NCI-H1105 treated with DMSO at 0.1 percent for 48 hours (cell line): ENCODE measurements around the gene FCHSD2.

Source experiments
- DNase-seq: peaks from one replicate; lab custom pipeline; 2025; lab: John Stamatoyannopoulos, UW

FCHSD2 gene

DNA sequence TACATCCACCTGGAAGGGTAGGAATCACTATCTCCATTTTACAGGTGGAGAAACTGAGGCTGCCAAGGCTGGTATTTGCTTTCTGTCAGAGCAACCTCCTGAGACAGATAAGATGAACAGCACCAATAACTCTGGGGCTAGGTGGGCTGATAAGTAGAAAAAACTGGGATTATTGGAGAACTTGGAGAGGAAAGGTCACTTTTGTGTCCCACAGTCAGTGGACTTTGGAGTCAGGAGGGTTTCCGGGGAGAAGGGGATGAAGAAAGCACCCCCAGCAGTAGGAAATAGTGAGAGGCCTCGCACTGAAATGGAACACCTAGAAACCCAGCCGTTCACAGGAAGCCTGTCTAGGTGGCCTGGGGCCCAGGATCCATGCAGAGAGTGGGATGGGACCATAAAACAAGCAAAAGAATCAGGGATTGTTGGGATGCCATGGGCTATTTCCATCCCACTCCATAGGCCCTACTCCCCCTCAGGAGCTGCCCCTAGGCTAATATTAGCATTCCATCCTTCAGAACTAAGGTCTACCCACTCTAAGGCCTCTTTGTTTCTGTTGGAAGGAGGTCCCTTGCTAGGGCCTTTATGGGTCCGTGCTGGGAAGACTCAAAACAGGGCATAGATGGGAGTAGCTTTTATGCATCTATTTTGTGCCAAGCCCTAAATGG lies 31.0 kb upstream of the FCHSD2 start:
- DNase-seq = no peak

DNA sequence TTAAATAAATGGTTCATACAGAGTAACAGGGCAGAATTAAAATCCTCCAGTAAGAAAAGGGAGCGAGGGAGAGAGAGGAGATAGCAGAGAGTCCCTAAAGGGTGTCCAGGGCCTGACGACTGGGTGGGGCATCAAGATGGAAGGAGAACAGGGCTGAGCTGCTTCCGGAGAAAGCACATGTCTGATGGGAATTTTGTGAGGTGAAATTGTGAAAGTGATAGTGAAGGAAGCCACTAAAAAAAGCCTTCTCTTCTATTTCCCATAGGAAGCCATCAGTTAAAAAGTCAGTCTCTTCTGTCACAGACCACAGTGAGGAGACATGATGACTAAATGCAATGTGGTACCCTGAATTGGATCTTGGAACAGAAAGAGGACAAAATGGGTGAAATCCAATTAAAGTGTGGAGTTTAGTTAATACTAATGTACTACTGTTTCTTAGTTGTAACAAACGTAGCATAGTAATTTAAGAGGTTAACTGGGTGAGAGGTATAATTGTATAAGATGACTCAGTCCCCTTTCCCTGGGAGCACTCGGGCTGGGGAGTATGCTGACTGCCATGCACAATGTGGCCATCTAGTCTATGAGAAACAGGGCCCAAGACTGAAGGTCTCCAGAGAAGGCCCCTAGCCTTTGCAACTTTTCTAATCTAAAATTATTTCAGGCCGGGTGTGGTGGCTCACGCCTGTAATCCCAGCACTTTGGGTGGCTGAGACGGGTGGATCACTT lies 29.5 kb upstream of the FCHSD2 start:
- DNase-seq = no peak

DNA sequence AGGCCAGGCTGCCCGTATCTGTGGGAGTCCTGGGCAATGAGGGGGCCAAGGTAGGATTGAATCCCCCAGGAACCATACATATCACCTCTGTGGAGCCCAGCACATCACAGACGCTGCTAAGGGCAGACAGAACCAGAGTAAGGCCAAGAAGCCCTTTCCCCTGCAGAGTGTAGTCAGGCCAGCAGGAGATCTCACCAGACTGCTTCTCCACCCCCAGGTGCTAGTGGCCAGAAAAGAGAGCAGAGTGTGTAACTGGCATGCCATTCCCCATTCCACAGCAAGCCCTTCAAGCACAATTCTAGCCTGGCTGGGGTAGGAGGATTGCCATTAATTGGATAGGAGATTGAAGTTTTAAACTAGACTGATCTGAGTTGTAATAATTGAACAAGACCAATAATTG lies 28.0 kb upstream of the FCHSD2 start:
- no peak for DNase-seq

DNA sequence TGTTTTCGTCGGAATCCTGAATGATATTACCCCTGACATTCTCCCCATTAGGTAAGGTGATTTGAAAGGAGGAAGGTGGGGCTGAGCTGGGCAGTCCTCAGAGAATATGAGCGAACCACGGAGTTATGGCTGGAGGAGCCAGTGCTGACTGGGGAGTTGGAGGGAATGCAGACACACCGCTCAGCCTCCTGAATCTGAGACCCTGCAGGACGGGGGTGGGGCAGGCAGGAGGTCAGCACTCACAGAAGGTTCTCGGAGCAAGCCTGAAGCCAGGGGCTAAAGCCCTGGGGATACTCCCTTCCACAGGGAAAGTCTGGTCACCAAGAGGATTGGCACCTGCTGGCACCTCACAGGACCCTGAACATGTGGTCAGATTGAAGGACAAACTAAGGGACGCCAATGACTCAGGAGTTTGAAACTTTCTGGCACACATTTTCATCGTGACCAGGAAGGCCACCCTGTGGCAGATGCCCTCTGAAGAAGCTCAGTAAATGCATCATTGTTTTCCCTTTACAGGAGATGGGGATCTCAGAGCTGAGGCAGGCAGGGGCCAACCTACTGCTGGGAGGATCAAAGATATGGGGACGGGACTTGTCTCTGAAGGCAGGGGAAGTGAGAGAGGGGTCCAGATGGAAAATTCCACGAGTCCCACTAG lies 26.9 kb upstream of the FCHSD2 start:
- no peak for DNase-seq

DNA sequence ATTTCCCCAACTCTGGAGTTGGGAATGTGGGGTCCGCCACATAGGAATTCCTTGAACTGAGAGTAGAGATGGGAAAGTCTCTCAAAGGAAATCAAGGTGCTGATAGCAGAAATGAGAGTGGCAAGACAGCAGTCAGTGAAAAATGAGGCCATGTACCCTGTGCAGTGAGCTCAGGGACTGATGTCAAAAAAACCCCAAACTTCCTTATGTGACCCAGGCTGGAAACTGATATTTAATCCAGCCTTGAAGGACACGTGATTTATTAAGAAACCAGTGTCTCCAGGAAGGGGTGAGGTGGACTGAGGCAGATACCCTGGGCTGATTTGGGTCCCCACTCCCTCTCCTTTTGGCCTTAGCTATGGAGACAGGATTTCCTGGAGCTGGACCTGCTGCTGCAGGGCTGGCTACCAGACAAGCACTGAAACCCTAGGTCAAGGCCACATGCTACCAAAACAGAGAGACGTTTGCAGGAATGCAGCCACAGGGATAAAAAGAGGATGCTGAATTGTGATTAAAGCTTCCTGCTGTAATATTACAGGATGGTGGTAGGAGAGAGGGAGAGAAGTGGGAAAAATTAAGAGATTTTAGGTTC lies 25.3 kb upstream of the FCHSD2 start:
- DNase-seq = no peak

DNA sequence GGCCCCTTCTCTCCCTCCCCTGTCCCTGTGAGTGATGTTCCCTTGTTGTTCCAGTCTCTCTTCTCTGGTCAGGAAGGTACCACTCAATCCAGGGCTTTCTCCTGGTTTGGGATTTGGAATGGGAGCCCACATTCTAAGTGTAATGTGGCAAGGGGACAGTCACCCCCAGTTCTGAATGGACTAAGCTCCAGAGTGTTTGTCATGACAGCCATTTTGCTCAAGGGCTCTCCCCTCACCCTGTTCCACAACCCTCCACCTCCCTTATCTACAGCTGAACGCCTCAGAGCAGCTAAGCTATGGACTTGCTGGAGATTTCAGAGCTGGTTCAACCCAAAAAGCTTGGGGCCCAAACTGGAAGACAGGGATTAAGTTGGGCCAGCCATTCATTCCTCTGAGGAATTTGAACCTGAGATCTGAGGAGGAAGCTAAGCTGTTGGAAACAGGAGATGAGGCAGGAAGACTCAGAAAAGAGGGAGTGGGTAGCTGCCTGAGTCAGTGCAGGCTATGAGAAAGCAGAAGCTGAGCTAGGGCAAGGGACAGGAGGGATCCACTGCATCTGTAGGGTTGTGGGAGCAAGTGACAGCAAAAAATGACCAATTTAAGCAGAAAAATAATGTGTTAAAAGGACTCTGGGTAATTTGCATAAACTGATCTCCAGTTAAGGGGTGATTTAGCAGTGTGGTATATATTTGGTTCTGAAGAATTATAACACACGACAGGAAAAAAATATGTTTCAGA lies 22.9 kb upstream of the FCHSD2 start:
- no peak for DNase-seq

DNA sequence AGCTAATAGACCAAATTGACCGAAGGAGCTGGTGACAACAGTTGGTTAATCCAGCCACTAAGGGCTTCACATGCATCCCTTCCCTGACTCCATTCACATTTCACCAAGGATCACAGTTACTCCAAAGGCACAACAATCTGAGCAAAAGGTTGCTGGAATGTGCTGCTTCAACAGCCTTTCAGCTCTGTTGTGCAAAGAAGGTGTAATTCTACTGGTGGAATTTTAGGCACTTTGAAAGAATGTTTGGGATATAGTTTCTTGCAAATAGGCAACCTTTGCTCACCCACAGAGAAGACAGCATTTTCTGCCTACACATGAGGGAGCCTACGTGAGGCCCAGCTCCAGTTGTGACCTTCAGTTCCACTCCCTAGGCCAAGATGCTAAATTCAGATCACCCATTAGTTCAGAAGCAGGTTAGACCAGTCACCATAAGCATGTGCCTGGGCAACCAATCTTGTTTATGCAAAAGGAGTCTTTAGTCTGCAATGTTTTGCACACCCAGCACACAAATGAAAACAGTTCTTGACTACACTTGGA lies 21.6 kb upstream of the FCHSD2 start:
- DNase-seq = no peak

DNA sequence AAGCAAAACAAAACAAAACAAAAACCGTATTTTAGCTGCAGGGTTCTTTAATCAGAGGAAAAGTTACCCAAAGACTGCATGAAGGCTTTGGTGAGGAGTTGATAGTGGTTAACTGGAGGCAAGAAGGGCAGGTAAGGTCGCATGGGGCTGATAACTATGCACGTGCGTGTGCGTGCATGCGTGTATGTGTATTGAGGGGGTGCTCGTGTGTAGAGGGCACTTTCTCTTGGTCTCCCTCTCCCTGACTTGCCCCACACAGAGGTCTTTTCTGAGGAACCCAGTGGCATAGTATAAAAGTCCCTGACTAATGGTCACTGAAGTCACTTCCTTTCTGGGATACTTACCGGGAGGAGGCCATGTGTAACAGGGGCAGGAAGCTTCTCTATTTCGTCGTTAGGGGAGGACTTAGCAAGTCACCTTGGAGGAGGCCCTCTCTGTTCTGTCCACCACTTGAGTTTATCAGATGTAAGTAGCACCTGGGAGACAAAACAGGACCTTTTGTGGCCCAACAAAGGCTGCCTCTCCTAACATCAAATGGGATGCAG lies 20.1 kb upstream of the FCHSD2 start:
- DNase-seq = no peak

DNA sequence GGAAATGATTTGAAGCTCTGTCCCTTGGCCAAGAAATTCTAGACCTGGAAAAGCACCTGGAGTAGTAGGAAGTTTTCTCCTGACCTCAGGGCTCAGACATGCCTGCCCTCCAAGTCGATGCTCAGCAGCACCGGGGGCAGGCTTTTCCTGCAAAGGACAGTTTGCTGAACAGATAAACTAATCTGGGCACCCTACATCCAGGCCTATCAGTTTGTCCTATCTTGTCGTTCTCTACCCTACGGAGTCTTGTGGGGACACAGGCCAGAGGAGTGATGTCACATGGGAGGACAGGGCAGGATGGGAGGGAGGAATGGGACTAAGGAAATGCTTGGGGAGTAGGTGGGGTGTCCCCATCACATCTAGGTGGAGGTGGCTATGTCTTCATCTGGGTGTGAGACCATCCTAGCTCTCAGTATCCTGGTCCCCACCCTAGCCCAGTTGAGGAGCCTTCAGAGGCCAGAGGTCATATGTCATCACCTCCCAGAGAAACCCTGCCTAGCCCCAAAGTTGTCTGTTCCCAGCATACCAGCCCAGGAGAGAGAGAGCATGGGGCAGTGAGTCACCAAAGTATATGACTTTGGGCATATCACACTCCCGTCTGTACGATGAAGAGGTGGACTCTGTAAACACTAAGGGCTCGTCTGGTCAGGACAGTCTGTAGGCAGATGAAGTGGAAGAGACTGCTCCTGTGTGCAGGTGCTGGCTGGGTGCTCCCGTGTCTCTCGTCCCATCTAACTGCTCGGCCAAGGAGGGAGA lies 18.1 kb upstream of the FCHSD2 start:
- no peak for DNase-seq

DNA sequence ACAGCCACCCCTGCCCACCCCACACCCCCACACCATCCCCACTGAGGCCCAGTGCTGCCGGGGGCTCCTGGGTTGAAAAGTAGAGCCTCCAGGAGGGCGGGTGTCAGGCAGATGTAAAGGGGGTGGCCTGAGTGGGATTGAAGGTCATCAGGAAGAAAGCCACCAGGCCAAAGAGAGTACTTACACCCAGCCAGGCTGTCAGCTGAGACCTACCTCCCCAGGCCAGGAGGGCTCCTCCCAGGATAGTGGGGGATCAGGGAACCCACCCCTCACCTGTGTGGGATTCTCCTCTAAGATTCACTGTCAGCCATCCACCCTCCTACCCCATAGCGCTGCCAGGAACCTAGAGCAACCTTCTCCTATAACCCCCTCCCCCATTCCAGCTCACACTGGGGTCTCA lies 17.2 kb upstream of the FCHSD2 start:
- DNase-seq = no peak

DNA sequence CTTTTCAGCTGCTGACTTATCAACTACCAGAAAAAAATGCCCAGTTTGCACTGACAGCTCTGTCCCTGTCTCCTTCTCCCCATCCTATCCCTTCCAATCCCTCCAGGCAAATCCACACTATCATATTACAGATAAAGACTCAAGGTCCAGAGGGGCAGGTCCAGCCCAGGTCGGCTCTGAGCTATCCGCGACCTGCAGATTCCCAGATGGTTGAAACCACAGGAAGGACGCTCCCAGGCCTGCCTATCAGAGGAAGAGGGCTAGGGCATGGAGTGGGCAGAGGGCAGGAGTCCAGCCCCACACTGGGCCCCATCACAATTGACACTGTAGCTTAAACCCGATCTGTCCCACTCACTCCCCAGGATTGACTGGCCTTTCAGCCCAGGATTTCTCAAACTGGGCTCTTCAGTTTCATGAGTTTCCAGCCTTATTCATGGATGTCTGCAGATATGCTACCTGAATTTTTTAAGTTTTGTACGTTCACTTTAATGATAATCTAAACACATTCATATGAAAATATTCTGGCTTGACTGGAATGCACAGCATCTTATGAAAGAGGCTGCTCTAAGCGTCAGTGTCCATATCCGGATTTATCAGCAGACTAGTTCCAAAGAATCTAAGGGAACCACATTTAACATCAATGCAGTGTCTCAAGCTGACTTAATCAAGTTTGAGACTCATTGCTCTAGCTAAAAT lies 16.4 kb upstream of the FCHSD2 start:
- DNase-seq = no peak

DNA sequence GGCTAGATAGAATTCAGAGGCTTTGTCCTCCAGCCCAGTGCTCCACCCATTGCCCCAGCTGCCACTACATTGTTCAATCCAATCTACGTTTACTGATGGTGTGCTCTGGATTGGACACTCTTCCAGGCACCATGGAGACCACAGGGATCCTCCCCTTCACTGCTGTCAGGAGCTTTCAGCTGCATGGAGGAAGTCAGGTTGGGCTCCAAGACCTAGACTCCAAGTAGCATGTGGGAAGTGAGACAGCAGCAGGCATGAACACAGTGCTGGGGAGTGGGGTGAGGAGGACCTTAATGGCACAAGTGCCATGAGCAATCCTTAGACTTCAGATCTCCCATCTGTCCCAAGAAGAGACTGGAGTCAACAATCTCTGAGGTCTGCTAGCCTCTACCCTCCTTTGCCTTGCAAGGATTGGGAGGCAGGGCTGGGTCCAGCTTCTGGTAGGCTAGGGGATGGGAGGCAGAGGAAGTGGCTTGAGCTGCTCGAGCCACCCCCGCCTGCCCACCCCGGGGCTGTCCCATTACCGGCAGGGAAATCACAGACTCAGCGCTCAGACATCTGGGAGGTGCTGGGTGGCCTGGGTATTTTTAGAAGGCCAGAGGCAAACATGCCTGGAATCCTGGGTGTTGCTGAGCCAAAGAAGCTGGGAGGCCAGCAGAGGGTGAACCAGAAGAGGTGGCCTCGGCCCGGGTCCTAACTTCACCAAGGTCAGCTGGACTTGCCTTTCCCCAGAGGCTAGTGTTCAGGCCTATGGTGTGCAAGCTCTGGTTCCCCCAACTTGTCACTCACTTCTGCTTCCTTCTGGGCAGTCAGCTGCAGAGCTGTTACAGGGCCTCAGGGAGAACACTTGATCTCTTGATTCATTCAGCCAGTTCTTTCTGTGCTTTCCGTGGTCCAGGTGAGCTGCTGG lies 15.2 kb upstream of the FCHSD2 start:
- DNase-seq = no peak

DNA sequence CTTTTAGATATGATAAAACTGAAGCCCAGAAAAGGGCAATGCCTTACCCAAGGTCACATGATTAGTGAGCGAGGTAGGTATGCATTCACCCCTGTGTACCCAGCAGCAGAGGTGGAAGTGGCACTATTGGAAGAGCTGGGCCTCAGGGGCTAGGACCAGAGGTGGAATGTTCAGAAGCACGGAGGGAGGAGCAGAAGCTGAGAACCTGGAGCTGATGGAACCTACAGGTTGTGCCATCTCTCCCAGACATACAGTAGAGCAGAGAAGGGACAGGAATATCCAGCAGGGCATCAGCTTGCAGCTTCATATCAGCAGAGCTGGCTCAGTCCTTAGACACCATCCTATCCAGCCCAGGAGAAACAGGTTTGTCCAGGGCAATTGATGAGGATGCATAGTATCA lies 14.6 kb upstream of the FCHSD2 start:
- no peak for DNase-seq

DNA sequence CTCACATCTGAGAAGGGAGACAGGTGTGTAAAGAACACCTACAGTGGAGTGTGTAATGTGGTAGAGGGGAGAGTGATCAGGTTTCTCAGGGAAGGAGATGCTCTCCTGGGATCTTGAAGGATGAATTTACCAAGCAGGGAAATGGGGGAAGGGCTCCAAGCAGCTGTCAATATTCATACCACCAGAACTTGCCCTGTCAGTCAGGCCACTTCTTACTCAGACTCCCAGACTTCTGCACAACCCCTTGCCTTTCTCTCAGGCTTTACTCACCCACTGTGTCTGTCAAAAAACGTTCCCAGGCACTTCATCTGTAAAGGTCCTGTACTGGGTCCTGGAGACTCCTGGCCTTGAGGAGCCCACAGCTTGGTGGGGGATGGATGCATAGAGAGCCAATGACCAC lies 14.0 kb upstream of the FCHSD2 start:
- DNase-seq = no peak

DNA sequence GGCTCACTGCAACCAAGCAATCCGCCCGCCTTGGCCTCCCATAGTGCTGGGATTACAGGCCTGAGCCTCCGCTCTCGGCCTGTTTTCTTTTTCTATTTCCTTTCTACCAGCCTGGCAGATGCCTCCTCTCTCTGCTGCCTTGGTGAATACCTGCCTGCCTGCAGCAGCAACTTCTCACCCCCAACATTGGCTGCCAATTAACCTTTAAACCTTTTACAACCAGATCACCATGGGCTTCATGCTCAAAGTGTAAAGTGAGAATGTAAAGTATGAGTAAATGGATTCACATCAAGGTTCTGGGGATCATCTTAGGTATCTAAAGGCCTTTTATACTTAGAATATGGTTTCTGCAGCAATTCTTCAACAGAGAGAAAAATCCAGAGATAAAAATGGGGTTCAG lies 13.0 kb upstream of the FCHSD2 start:
- no peak for DNase-seq

DNA sequence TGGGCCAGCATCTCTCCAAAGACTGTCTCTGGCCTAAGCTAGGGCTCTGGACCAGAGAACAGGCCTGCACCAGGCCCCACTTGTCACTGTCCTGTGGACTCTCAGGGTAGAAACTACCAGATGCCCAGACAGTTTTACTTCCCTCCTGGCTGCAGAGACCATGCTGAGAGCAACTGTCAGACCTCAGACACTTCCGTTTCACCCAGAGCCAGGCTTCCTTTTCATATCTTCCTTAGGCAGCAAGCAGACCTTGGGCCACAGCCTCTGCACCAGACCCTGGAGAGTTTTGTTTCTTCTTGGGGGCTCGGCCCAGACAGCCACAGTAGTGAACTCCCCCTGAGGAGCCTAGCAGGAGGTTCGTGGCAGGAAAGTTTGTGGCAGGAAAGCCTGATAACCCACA lies 12.1 kb upstream of the FCHSD2 start:
- no peak for DNase-seq

DNA sequence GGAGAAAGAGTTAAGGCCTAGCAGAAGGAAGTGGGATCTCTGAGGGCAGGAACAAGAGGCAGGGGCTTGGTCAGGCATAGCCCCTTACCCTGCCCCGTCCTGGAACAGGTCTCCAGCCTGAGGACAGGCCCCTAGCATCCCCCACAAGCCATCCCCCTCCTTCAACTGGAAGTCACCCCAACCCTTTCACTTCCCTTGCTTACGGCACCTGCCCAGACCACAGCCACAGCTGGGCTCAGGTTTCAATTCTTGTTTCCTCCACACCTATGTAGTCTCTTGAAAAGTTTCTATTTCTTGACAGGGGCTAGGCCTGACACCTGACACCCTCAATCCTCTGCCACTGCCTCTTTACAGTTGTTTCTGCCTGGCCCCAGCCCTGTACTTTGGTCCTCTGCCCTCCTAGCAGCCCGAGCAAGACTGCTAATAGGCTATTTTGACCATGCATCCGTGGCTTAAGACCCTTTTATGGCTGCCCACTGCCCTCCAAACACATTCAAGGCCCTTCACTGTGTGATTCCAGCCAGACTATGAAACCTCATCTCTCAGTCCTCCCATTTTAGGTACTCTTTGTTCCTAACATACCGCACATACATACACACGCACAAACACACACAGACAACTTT lies 10.9 kb upstream of the FCHSD2 start:
- DNase-seq = no peak

DNA sequence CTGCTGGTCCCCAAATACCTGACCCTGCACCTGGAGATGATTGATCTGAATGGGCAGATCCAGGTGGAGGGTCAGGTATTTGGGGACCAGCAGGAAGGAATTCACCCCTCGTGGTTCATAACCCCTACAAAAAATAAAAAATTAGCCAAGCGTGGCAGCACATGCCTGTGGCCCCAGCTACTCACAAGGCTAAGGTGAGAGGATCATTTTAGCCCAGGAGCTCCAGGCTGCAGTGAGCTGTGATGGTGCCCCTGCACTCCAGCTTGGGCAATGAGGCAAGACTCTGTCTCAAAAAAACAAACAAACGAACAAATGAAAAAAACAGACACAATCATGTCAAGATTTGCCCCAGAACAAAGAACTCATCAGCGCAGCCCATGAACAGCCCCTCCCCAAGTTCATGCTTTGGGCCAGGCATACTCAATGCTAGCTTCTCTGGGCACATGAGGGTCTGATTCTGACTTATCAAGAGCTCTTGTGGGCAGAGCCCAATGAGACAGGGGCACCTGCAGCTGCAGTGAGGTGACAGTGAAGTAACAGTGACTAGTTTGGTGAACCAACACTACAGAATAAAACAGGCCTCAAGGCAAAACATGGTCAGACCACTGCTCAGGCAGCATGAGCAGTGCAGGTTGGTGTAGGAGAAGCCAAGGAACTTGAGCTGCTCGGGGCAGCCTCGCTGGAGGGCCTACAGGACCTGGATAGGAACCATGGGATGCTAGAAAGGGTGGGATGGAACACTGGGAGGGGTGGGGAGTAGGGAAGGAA lies 10.2 kb upstream of the FCHSD2 start:
- DNase-seq = no peak
